MG63 (cell line): ENCODE data around the gene FMR1. TPM values are rescaled to one million over a fixed set of nuclear protein-coding genes. Genes with fewer than 3 reads are reported as not detected.

Experiments used
- DNase-seq: peaks from one replicate; pipeline ENCODE4 v3.0.0-alpha.2; 2020
- H3K27me3 ChIP-seq: fragments of 250-450 bp; sonication (Bioruptor Pico); 2 replicates; pipeline ENCODE4 v1.5.1; 2020; ENCODE audit warnings: mild to moderate bottlenecking, moderate library complexity
- H3K36me3 ChIP-seq: fragments of 250-450 bp; sonication (Bioruptor Pico); 2 replicates; pipeline ENCODE4 v1.5.1; 2020; ENCODE audit warnings: mild to moderate bottlenecking, moderate library complexity
- H3K4me3 ChIP-seq: fragments of 250-450 bp; sonication (Bioruptor Pico); 2 replicates; pipeline ENCODE4 v1.5.1; 2020; ENCODE audit warnings: mild to moderate bottlenecking, moderate library complexity
- H3K9me3 ChIP-seq: fragments of 250-450 bp; sonication (Bioruptor Pico); 2 replicates; pipeline ENCODE4 v1.5.1; 2020; ENCODE audit warnings: mild to moderate bottlenecking, moderate library complexity
- total RNA-seq: library from RNA; depleted of rRNA; stranded (reverse); fragments of >200 nt; shearing (Covaris generic); gene quantifications from 2 replicates; pipeline ENCODE4 v1.2.3, GENCODE V29; 2014; ENCODE audit warnings: low replicate concordance; rRNA removed

FMR1 gene
- total RNA-seq = 20.3 and 42.7 TPM in 2 replicates

DNA sequence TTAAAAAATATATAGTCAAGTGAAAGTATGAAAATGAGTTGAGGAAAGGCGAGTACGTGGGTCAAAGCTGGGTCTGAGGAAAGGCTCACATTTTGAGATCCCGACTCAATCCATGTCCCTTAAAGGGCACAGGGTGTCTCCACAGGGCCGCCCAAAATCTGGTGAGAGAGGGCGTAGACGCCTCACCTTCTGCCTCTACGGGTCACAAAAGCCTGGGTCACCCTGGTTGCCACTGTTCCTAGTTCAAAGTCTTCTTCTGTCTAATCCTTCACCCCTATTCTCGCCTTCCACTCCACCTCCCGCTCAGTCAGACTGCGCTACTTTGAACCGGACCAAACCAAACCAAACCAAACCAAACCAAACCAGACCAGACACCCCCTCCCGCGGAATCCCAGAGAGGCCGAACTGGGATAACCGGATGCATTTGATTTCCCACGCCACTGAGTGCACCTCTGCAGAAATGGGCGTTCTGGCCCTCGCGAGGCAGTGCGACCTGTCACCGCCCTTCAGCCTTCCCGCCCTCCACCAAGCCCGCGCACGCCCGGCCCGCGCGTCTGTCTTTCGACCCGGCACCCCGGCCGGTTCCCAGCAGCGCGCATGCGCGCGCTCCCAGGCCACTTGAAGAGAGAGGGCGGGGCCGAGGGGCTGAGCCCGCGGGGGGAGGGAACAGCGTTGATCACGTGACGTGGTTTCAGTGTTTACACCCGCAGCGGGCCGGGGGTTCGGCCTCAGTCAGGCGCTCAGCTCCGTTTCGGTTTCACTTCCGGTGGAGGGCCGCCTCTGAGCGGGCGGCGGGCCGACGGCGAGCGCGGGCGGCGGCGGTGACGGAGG, at the start of gene FMR1:
Gene FMR1, plus strand, starts transcription at position 728 of the 831 bp plus-strand sequence. CDS start 261 bp downstream, outside the sequence.
- peaks cover 3% of the 10 kb centered on the region; the same call in 1 of the 2 replicates for H3K36me3 ChIP-seq
- no peaks in the 10 kb centered on the region for H3K9me3 ChIP-seq
- H3K4me3 ChIP-seq = peak within 1 kb of the TSS; percentile 70
- peak; percentile 86 for DNase-seq
- H3K27me3 ChIP-seq = no peaks in the 10 kb centered on the region

GRCh38 chrX:147875866-147876596, 35.7 kb upstream of the FMR1 start:
- no peaks in the 10 kb centered on the region for H3K36me3 ChIP-seq
- no peaks in the 10 kb centered on the region for H3K27me3 ChIP-seq
- no peaks in the 10 kb centered on the region for H3K9me3 ChIP-seq
- H3K4me3 ChIP-seq = no peak overlapping the region
- no peak for DNase-seq

GRCh38 chrX:147876849-147877646, 34.7 kb upstream of the FMR1 start:
- Histone ChIP-seq H3K27me3 (no peaks in the 10 kb centered on the region), H3K4me3 (no peak overlapping the region), H3K9me3 (no peaks in the 10 kb centered on the region), H3K36me3 (no peaks in the 10 kb centered on the region)
- DNase-seq = no peak

DNA sequence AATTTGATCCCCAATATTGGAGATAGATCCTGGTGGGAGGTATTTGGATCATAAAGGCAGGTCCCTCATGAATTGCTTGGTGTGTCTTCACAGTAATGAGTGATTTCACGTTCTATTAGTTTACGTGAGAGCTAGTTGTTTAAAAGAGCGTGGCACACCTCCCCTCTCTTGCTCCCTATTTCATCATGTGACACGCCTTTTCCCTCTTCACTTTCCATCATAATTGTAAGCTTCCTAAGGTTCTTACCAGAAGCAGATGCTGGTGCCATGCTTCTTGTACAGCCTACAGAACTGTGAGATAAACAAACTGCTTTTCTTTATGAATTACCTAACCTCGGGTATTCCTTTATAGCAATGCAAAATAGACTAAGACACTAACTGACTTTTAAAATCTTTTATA, 34.0 kb upstream of the FMR1 start:
- Histone ChIP-seq H3K9me3 (no peaks in the 10 kb centered on the region), H3K4me3 (no peak overlapping the region), H3K27me3 (no peaks in the 10 kb centered on the region), H3K36me3 (no peaks in the 10 kb centered on the region)
- DNase-seq = no peak

GRCh38 chrX:147884958-147885357, 26.8 kb upstream of the FMR1 start:
- H3K36me3 ChIP-seq = no peaks in the 10 kb centered on the region
- no peak for DNase-seq
- H3K4me3 ChIP-seq = no peak overlapping the region

DNA sequence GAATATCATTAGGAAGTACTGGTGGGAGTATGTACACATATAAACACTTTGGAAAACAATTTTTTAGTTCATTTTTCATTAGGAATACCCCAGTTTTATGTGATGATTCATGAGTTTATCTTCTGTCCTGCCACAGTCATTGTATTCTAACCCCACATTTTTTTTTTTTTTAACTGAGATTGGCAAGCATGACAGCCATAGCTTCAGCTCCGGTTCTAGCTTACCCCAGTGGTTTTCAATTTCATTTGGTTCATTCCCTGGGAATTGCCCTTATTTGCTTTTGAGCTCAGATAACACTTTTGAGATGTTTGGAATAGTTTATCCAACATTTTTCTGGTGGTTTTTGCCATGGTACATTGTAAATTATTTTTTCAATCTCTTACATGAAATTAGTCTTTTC, 21.0 kb upstream of the FMR1 start:
- no peak overlapping the region for H3K4me3 ChIP-seq

More at GRCh38 chrX:147884958-147885357, 26.8 kb upstream of the FMR1 start:
- no peaks in the 10 kb centered on the region for H3K27me3 ChIP-seq
- H3K9me3 ChIP-seq = no peaks in the 10 kb centered on the region

DNA sequence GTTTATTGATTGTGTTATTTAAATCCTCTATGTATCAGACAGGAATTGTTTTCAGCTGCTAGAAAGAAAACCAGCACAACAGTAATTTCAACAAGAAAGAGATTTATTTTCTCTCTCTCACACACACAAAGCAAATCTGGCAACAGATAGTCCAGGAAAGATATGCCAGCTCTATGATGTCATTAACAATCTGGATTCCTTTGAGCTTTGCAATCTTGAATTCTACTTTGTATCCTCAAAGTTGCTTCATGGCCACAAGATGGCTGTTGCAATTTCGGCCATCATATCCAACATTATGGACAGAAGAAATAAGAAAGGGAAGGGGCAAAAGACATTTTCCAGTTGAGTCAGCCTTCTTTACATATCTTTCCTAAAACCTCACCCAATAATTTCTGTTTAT, 19.8 kb upstream of the FMR1 start:
- Histone ChIP-seq H3K36me3 (no peaks in the 10 kb centered on the region), H3K4me3 (no peak overlapping the region), H3K27me3 (no peaks in the 10 kb centered on the region), H3K9me3 (no peaks in the 10 kb centered on the region)
- no peak for DNase-seq

More for the DNA sequence above, 21.0 kb upstream of the FMR1 start:
- H3K27me3 ChIP-seq = no peaks in the 10 kb centered on the region
- no peak for DNase-seq
- no peaks in the 10 kb centered on the region for H3K36me3 ChIP-seq
- no peaks in the 10 kb centered on the region for H3K9me3 ChIP-seq

DNA sequence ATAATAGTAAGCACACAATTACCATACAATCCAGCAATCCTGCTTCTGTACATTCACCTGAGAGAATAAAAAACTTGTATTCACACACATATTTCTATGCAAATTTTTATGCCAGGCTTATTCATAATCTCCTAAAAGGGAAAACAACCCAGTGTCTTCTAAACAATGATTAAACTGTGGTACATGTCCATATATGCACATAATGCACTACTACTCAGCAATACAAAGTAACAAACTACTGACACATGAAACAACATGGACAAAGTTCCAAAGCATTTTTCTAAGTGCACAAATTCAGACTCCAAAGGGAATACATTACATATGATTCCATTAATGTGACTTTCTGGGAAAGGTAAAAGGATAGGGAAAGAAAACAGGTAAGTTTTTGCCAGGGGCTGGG, 18.0 kb upstream of the FMR1 start:
- DNase-seq = no peak
- Histone ChIP-seq H3K27me3 (no peaks in the 10 kb centered on the region), H3K4me3 (no peak overlapping the region), H3K36me3 (no peaks in the 10 kb centered on the region), H3K9me3 (no peaks in the 10 kb centered on the region)

GRCh38 chrX:147894366-147894963, 17.3 kb upstream of the FMR1 start:
- no peaks in the 10 kb centered on the region for H3K9me3 ChIP-seq
- no peak overlapping the region for H3K4me3 ChIP-seq
- no peaks in the 10 kb centered on the region for H3K27me3 ChIP-seq
- H3K36me3 ChIP-seq = no peaks in the 10 kb centered on the region
- DNase-seq = no peak

- no peaks in the 10 kb centered on the region for H3K9me3 ChIP-seq
- DNase-seq = no peak
- H3K36me3 ChIP-seq = no peaks in the 10 kb centered on the region
- H3K27me3 ChIP-seq = no peaks in the 10 kb centered on the region
- no peak overlapping the region for H3K4me3 ChIP-seq
These were observed 14.6 kb upstream of the FMR1 start for GRCh38 chrX:147897117-147897516.

- H3K27me3 ChIP-seq = no peaks in the 10 kb centered on the region
- DNase-seq = no peak
These were observed 12.8 kb upstream of the FMR1 start for GRCh38 chrX:147898951-147899350.

DNA sequence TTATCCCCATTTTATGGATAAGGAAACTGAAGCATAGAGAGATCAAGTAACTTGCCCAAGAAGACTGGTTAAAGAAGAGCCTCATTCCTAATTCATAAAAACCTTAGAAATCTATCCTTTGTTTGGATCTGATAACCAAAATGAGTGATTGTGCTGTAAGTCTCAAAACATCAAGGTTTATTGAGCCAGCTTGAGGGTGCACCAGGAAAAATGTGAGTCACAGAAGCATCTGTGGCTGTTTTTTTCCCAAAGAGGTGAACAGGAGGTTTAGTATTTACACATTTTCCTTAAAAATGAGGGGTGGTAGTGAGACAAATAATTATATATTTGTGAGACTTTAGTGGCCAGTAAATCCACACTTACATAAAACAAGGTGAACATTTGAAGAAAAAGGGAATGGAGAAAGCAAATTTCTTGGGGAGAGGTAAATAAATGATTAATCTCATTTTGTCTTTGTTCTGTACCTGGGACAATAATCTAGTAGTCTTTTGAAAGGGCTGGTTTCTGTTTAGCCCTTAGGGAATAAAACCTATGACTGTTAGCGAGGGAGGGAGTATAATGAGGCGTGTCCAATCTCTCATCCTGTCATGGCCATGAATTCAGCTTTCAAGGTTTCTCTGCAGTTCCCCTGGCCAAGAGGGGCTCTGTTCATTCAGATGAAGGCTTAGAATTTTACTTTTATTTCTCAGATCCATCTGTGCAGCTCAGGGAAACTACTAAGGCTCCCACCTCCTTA, 12.2 kb upstream of the FMR1 start:
- Histone ChIP-seq H3K9me3 (no peaks in the 10 kb centered on the region), H3K36me3 (no peaks in the 10 kb centered on the region), H3K4me3 (no peak overlapping the region), H3K27me3 (no peaks in the 10 kb centered on the region)
- no peak for DNase-seq

More at GRCh38 chrX:147898951-147899350, 12.8 kb upstream of the FMR1 start:
- Histone ChIP-seq H3K4me3 (no peak overlapping the region), H3K9me3 (no peaks in the 10 kb centered on the region), H3K36me3 (no peaks in the 10 kb centered on the region)

DNA sequence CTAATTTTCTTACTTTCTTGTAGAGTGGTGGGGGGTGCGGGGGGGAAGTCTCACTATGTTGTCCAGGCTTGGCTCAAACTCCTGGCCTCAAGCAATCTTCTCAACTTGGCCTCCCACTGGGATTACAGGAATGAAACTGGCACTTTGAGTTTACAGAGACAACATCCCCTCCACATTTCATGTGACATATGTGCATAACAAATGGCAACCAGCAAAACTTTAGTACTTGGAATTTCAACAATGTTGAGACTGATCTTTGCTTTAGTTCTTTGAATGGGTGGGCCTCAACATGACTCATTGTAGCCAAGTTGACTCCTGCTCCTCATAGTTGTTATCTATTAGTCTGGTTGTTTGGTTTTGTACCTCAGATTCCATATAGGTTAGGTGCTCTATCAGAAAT, 11.4 kb upstream of the FMR1 start:
- no peak for DNase-seq
- no peak overlapping the region for H3K4me3 ChIP-seq
- no peaks in the 10 kb centered on the region for H3K9me3 ChIP-seq
- no peaks in the 10 kb centered on the region for H3K27me3 ChIP-seq
- H3K36me3 ChIP-seq = no peaks in the 10 kb centered on the region

GRCh38 chrX:147901461-147902126, 10.1 kb upstream of the FMR1 start:
- Histone ChIP-seq H3K36me3 (no peaks in the 10 kb centered on the region), H3K4me3 (no peak overlapping the region), H3K9me3 (no peaks in the 10 kb centered on the region), H3K27me3 (no peaks in the 10 kb centered on the region)
- DNase-seq = no peak

GRCh38 chrX:147902270-147902669, 9.4 kb upstream of the FMR1 start:
- Histone ChIP-seq H3K4me3 (no peak overlapping the region), H3K36me3 (no peaks in the 10 kb centered on the region), H3K27me3 (no peaks in the 10 kb centered on the region), H3K9me3 (no peaks in the 10 kb centered on the region)
- DNase-seq = no peak
